GM23338 (cell line): ENCODE measurements around the gene DDN. TPM values are rescaled to one million over a fixed set of nuclear protein-coding genes. Genes with fewer than 3 reads are reported as not detected.
A peak's percentile ranks its signal among the peaks of the same experiment; 100 is the strongest.

Experiments used
- ATAC-seq: fragments of 200-7000 bp; cut with Tn5 transposase; 3 replicates; pipeline ENCODE4 v1.9.1; 2020
- DNase-seq: peaks from one replicate; pipeline ENCODE4 v3.0.0-alpha.2; 2015; ENCODE audit warnings: low spot score
- H2AFZ ChIP-seq: fragments of 200-600 bp; sonication (generic); 2 replicates; pipeline ENCODE4 v1.8.0; 2016; ENCODE audit warnings: antibody characterized with exemption, mild to moderate bottlenecking, moderate library complexity
- H3F3A ChIP-seq: fragments of 200-600 bp; sonication (generic); replicated peaks from 2 replicates; pipeline ENCODE4 v1.8.0; 2017; ENCODE audit warnings: antibody characterized with exemption, mixed run types, low read depth
- H3K27ac ChIP-seq: fragments of 200-600 bp; sonication (generic); 2 replicates; pipeline ENCODE4 v1.6.1; 2016; ENCODE audit warnings: low read depth
- H3K27me3 ChIP-seq: fragments of 200-600 bp; sonication (generic); 2 replicates; pipeline ENCODE4 v1.8.0; 2016; ENCODE audit warnings: mild to moderate bottlenecking, mixed run types, moderate library complexity; ENCODE audit not compliant: insufficient read depth
- H3K36me3 ChIP-seq: fragments of 200-600 bp; sonication (generic); 2 replicates; pipeline ENCODE4 v1.8.0; 2016; ENCODE audit warnings: mild to moderate bottlenecking; ENCODE audit not compliant: insufficient read depth
- H3K4me1 ChIP-seq: fragments of 200-600 bp; sonication (generic); 2 replicates; pipeline ENCODE4 v1.8.0; 2016; ENCODE audit warnings: mild to moderate bottlenecking, moderate library complexity; ENCODE audit not compliant: insufficient read depth
- H3K4me2 ChIP-seq: fragments of 200-600 bp; sonication (generic); 2 replicates; pipeline ENCODE4 v1.7.1; 2017; ENCODE audit warnings: mixed run types
- H3K4me3 ChIP-seq: fragments of 200-600 bp; sonication (generic); 2 replicates; pipeline ENCODE4 v1.6.1; 2016; ENCODE audit warnings: mixed run types
- H3K79me2 ChIP-seq: fragments of 200-600 bp; sonication (generic); replicated peaks from 2 replicates; pipeline ENCODE4 v1.8.0; 2017; ENCODE audit warnings: mild to moderate bottlenecking; ENCODE audit not compliant: insufficient read depth
- H3K9me2 ChIP-seq: fragments of 200-600 bp; sonication (generic); 2 replicates; pipeline ENCODE4 v1.8.0; 2017; ENCODE audit not compliant: insufficient read depth
- H4K20me1 ChIP-seq: fragments of 200-600 bp; sonication (generic); replicated peaks from 2 replicates; pipeline ENCODE4 v1.8.0; 2017; ENCODE audit warnings: mild to moderate bottlenecking; ENCODE audit not compliant: insufficient read depth
- H3K27ac Mint-ChIP-seq: 2 replicates; pipeline ENCODE4 v1.8.0; 2020; ENCODE audit warnings: inconsistent platforms, mild to moderate bottlenecking, moderate library complexity, mixed read lengths
- H3K27me3 Mint-ChIP-seq: 3 replicates; pipeline ENCODE4 v1.8.0; 2022; ENCODE audit warnings: low read depth, mild to moderate bottlenecking, moderate library complexity, mixed read lengths, inconsistent platforms; ENCODE audit not compliant: insufficient read depth, poor library complexity
- H3K36me3 Mint-ChIP-seq: 3 replicates; pipeline ENCODE4 v1.8.0; 2021; ENCODE audit warnings: low read depth, mild to moderate bottlenecking, inconsistent platforms, moderate library complexity, mixed read lengths
- H3K4me1 Mint-ChIP-seq: 3 replicates; pipeline ENCODE4 v1.8.0; 2020; ENCODE audit warnings: mild to moderate bottlenecking, inconsistent platforms, mixed read lengths
- H3K4me3 Mint-ChIP-seq: 3 replicates; pipeline ENCODE4 v1.8.0; 2021; ENCODE audit warnings: moderate library complexity, mild to moderate bottlenecking, inconsistent platforms, mixed read lengths
- H3K9me3 Mint-ChIP-seq: 3 replicates; pipeline ENCODE4 v1.8.0; 2020; ENCODE audit warnings: moderate library complexity, mild to moderate bottlenecking, inconsistent platforms, mixed read lengths
- CREB1 ChIP-seq: fragments of 250-450 bp; sonication (Bioruptor Pico); IDR thresholded peaks from 2 replicates; pipeline ENCODE4 v1.5.0; 2020; ENCODE audit warnings: low read depth, mild to moderate bottlenecking, moderate library complexity
- CTCF ChIP-seq, 2 experiments: fragments of 200-600 bp in 1 of 2; sonication (generic) in 1 of 2; conservative IDR thresholded peaks; 2 replicates each; pipeline versions ENCODE4 v1.5.1 to v1.6.1; 2016 to 2017; ENCODE audit warnings: antibody characterized with exemption in 2 of 2, low read depth in 2 of 2, mild to moderate bottlenecking in 2 of 2, moderate library complexity in 1 of 2
- ETS1 ChIP-seq: IDR thresholded peaks from 2 replicates; pipeline ENCODE4 v1.6.1; 2016; ENCODE audit warnings: antibody characterized with exemption
- EZH2 ChIP-seq: fragments of 200-600 bp; sonication (generic); IDR thresholded peaks from one replicate; pipeline ENCODE4 v1.8.0; 2017; ENCODE audit warnings: antibody characterized with exemption, mild to moderate bottlenecking, low read depth; ENCODE audit not compliant: unreplicated experiment
- EZH2phosphoT487 ChIP-seq: fragments of 200-600 bp; sonication (generic); IDR thresholded peaks from one replicate; pipeline ENCODE4 v1.8.1; 2018; ENCODE audit warnings: antibody characterized with exemption; ENCODE audit not compliant: unreplicated experiment
- JUNB ChIP-seq: IDR thresholded peaks from one replicate; pipeline ENCODE4 v1.6.1; 2016; ENCODE audit warnings: antibody characterized with exemption; ENCODE audit not compliant: unreplicated experiment
- NANOG ChIP-seq: IDR thresholded peaks from 2 replicates; pipeline ENCODE4 v1.6.1; 2016; ENCODE audit warnings: antibody characterized with exemption, borderline replicate concordance
- POLR2AphosphoS5 ChIP-seq: IDR thresholded peaks from 2 replicates; pipeline ENCODE4 v1.6.1; 2016; ENCODE audit warnings: antibody characterized with exemption, low read depth
- STAT1 ChIP-seq: IDR thresholded peaks from one replicate; pipeline ENCODE4 v1.6.1; 2016; ENCODE audit warnings: antibody characterized with exemption; ENCODE audit not compliant: unreplicated experiment
- ZNF114 ChIP-seq: fragments of 250-450 bp; sonication (Bioruptor Pico); IDR thresholded peaks from 2 replicates; pipeline ENCODE4 v1.5.0; 2020; ENCODE audit warnings: mild to moderate bottlenecking, moderate library complexity
- ZNF331 ChIP-seq: fragments of 250-450 bp; sonication (Bioruptor Pico); IDR thresholded peaks from 2 replicates; pipeline ENCODE4 v1.5.0; 2020; ENCODE audit warnings: low read depth, mild to moderate bottlenecking, moderate library complexity
- ZNF462 ChIP-seq: fragments of 250-450 bp; sonication (Bioruptor Pico); IDR thresholded peaks from 2 replicates; pipeline ENCODE4 v1.5.0; 2020; ENCODE audit warnings: mild to moderate bottlenecking, moderate library complexity
- polyA plus RNA-seq: library from polyadenylated mRNA; unstranded; fragments of >200 nt; fragmentation: Nextera tagmentation; extraction: Ambion mirVana; gene quantifications from 2 replicates; pipeline ENCODE4 v1.2.1, GENCODE V29; 2016
- total RNA-seq: library from RNA; depleted of rRNA; stranded (reverse); fragments of >200 nt; shearing (Covaris generic); gene quantifications from 2 replicates; pipeline ENCODE4 v1.2.3, GENCODE V29; 2014

The DDN gene
- total and polyA plus RNA-seq, 2 experiments from 2014 or later, result 0.10 TPM; not detected in 1

GRCh38 chr12:48977290-48978281 lies 21.6 kb downstream of the DDN start:
- H3K4me3 ChIP-seq, result peak overlapping the region; percentile 32; the same call in 1 of the 2 replicates
- DNase-seq (peak; percentile 82), ATAC-seq (peak; percentile 27)
- H3K27ac ChIP-seq, result no peak overlapping the region
- no peaks in the 10 kb centered on the region for H3K79me2 ChIP-seq
- peaks cover 41% of the 10 kb centered on the region for H3K4me1 Mint-ChIP-seq
- H3K4me3 Mint-ChIP-seq, result peak overlapping the region; percentile 33; the same call in 1 of the 3 replicates
- peaks cover 100% of the 10 kb centered on the region for H3K27me3 Mint-ChIP-seq
- H3F3A ChIP-seq, result peaks cover 15% of the 10 kb centered on the region; the same call in 1 of the 2 replicates
- peaks cover 22% of the 10 kb centered on the region for H4K20me1 ChIP-seq
- no peak overlapping the region for H3K27ac Mint-ChIP-seq
- peak overlapping the region; percentile 88; the same call in 1 of the 2 replicates for H3K4me2 ChIP-seq
- H3K27me3 ChIP-seq, result peaks cover 100% of the 10 kb centered on the region
- H3K9me2 ChIP-seq, result no peaks in the 10 kb centered on the region
- no peaks in the 10 kb centered on the region for H3K36me3 Mint-ChIP-seq
- no peaks in the 10 kb centered on the region for H3K36me3 ChIP-seq
- no peaks in the 10 kb centered on the region; the same call in 1 of the 3 replicates for H3K9me3 Mint-ChIP-seq
- peaks cover 25% of the 10 kb centered on the region; the same call in 1 of the 2 replicates for H3K4me1 ChIP-seq
- H2AFZ ChIP-seq, result no peak overlapping the region
- TF ChIP-seq POLR2AphosphoS5 (no peak), CREB1 (CRISPR knock-in tag) (peak; percentile 66; the same call in 1 of the 2 replicates), CTCF (conservative IDR thresholded peaks at IDR 0.05; ENCODE audit: low read depth in 2 of 2) (peak; percentile 71 to 74), ZNF462 (CRISPR knock-in tag) (no peak), EZH2phosphoT487 (peak; percentile 62), ZNF331 (CRISPR knock-in tag) (no peak), ETS1 (no peak), STAT1 (no peak), EZH2 (peak; percentile 43), ZNF114 (CRISPR knock-in tag) (no peak), JUNB (no peak), NANOG (no peak)
